GM21367 (cell line): ENCODE measurements around the gene DEFB124.
"Not testable (repeated sequence)": the region's sequence is repeated elsewhere in the genome, so short reads cannot be mapped to it uniquely, and the experiment has no call there.

Experiments
- ATAC-seq: cut with Tn5 transposase; IDR thresholded peaks from one replicate; pipeline ENCODE4 v1.9.1; 2021; ENCODE audit not compliant: unreplicated experiment

The DEFB124 gene, protein sequence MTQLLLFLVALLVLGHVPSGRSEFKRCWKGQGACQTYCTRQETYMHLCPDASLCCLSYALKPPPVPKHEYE

DNA sequence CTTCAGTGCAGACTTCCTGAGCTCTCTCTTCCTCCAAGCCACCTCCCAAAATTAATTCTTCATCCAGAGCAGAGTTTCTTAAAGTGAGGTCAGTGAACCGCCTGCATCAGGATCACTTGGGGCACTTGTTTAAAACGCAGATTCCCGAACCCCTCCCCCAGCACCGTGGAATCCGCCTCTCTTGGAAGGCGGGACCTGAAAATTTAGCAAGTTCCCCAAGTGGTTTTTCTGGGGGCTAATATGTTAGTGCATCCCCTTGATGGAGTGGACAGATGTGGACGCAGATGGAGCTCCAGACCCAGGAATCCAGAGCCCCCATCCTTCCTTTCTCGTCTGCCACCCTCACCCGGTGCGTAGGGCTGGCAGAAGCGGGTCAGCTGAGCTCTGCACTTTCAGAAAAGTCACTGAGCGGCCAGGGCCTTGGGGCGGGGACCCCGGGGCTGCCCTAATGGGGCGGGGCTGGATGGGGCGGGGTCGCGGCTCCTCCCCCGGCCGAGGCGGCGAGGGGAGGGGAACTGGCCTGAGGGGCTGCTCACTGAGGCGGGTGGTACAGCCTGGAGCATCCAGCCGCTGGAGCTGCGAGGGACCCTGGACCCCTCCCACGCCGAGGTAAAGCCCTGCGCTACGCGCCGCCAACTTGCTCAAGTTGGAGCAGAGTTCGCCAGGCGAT, at the start of gene DEFB124, which contains the start of gene REM1:
DEFB124 (minus strand) TSS at position 370 of the 670 bp plus-strand sequence. CDS start 2,114 bp downstream, outside the sequence.
REM1 (plus strand) TSS at position 531 of the 670 bp plus-strand sequence. CDS start 1,158 bp downstream, outside the sequence.
- ATAC-seq, result no peak

DNA sequence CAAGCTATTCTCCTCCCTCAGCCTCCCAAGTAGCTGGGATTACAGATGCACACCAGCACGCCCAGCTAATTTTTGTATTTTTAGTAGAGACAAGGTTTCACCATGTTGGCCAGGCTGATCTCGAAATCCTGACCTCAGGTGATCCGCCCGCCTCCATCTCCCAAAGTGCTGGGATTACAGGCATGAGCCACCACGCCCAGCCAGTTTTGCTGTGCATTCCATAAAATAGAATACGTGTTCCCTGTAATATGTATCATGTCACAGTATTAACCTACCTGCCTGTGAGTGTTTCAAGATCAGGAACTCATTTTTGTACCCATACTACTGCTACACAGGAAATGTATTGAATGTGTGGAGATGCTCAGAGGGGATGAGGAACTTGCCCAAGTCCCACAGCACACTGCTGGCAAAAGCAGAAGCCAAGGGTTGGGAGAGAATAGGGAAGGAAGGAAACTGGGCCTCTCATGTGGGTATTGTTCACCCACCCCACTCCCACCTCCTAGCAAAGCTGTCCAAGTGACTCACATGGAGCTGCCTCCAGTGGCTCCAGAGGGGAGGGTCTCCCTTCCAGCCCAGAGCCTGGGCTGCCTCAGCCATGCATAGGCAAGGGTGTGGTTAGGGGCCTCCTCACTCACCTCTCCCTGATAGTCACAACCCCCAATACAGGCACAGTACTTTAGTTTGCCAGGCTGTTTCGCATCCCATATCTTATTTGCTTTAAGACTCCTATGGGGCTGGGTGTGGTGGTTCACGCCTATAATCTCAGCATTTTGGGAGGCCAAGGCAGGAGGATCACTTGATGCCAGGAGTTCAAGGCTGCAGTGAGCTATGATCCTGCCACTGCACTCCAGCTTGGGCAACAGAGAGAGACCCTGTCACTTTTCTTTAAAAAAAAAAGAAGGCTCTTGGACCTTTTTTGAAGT, 48.7 kb upstream of the DEFB124 start:
- ATAC-seq, result no peak

DNA sequence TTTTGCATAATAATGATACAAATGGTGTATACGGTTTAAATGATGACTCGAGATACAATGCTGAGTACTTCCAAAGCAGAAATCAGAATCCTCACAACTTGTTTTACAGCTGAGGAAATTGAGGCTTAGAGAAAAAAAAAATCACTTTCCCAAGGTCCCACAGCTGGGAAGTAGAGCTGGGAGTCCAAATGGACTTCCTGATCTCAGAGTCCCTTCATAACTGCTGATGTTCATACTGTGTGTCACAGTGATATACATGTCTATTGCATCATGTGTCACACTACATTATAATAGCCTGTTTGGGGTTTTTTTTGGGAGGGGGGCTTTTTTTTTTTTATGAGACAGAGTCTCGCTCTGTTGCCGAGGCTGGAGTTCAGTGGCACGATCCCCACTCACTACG, 47.8 kb upstream of the DEFB124 start:
- no peak for ATAC-seq

DNA sequence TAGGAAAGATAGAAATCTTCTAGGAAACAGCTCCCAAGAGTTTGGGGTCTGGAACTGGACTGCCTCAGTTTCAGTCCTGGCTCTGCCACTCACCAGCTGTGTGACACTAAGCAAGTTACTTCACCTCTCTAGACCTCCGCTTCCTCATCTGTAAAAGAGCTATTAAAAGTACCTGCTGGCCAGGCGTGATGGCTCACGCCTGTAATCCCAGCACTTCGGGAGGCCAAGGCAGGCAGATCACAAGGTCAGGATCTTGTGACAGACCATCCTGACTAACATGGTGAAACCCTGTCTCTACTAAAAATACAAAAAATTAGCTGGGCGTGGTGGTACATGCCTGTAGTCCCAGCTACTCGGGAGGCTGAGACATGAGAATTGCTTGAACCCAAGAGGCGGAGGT, 46.3 kb upstream of the DEFB124 start:
- ATAC-seq, result not testable (repeated sequence)

DNA sequence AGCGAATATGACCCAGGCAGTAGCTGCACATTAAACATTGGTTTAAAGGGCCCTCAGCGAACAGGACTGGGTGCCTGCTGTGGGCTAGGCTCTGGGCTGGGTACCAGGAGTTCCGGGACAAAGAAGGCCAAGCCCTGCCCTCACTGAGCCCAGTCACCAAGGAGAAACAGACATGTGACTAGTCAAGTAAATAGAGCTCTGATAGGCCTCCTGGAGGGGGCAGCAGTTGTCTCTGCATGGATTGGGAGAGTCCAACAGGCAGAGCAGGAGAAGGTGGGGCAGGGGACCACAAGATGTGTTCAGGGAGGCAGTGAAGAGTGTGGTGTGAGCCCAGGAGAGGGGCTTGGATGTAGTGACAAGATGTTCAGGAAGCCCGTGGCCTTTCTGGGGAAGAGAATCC, 42.4 kb upstream of the DEFB124 start:
- ATAC-seq, result no peak

DNA sequence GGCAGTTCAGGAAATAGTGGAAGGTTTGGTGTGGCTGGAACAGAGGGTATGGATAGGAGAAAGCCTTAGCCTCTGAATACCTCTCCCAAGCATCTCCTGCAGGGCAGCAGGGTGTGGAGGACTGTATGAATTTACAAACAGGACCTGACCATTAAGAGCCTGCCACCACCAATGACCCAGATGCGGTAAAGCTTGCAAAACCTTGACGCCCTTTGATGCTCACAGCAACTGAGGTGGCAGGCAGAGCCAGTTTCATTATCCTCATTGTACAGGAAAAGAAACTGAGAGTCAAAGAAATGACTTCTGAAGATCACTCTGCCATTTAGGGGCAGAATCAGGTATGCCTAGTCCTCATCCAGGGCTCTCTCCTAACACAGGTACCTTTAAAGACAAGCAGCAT, 41.7 kb upstream of the DEFB124 start:
- no peak for ATAC-seq

DNA sequence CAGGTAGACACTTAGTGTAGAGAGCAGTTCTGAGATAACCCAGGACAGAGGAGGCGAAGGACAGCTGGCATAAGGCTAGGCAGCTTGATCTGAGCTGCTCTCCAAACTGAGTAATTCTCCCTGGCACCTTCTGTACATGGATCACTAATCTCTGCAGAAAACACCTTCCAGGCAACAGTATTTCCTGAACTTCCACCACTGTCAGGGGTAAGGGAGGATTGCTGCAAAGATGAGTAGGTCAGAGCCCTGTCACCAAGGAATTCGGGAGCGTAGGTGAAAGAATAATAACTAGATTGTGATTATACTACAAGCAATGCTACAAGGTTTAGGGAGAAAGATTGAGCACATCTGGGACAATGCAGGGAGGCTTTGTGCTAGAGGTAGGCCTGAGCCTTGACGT, 41.2 kb upstream of the DEFB124 start:
- ATAC-seq, result no peak

DNA sequence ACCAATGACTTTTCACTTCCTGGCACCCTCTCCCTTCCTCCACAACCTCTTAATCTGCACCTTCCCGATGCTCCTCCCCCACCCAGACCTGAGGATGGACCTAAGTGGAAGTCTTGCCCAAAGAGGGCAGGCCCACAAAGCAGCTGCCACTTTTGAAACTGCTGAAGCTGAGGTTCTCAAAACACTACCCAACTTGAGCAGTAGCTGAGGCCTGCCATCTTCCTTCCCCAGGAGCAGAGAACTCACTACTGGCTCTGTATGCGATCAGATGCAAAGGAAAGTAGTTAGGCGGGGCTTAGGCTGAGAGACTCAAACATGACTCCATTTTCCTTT, 40.8 kb upstream of the DEFB124 start:
- ATAC-seq, result no peak

DNA sequence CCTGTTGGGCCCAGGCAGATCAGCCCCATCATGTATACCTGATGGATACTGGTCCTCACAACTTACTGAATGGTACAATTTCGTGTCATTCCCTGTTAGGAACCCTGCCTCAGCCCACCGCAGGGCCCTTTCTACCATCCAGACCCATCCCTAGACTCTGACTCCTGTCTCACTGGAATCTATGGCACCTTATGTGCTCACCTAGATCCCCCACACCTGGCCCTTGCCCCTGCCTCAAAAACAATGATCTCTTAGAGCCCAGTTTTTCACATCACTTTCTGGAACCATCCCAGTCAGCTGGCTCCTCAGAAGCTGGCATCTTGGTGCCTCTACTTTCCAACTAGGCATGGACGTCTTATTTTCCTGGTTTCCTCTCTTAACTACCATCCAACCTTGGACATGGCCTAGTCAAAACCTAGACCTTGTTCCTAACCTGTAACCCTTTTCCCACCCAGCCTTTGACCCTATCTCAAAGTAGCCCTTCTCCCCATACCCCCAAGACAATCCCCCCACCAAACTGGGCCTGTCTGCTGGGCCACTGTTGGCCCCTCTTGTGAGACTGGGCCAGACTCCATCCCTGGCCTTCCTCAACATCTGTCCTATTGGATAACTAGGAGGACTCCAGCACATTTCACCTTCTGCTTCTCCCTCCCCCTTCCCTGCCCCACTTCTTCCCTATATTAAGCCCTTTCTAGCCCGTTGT, 40.3 kb upstream of the DEFB124 start:
- no peak for ATAC-seq

DNA sequence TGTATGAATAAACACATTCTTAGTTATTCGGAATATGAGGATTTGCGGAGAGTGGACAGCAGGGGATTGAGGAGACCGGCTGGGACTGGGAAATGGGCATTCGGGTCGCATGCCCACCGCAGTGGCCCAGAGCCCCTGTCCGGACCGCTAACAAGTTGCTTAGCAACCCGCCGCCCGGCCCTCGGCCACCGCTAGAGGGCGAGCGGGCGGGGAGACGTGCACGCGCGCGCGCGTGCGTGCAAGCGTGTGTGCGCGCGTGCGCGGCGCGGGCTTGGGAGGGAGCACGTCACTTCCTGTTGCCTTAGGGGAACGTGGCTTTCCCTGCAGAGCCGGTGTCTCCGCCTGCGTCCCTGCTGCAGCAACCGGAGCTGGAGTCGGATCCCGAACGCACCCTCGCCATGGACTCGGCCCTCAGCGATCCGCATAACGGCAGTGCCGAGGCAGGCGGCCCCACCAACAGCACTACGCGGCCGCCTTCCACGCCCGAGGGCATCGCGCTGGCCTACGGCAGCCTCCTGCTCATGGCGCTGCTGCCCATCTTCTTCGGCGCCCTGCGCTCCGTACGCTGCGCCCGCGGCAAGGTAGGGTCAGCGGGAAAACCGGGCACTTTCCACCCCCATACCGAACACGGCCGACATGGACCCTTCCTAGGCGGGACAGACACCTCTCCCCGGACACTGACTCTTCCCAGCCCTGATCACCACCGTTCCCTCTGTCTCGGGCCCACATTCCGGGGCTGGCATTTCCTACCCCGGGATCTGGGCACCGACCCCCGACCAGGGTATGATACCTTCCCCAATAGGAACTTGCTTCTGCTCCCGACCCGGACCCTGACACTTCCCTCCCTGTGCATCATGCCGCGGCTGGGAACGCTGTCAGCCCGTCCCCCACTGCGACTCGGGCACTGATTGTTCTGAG, 39.5 kb upstream of the DEFB124 start, which contains the start of gene HM13:
HM13 (plus strand) TSS at position 289 of the 918 bp plus-strand sequence; CDS start at position 399, 110 bp downstream.
- peak; percentile 74 for ATAC-seq

DNA sequence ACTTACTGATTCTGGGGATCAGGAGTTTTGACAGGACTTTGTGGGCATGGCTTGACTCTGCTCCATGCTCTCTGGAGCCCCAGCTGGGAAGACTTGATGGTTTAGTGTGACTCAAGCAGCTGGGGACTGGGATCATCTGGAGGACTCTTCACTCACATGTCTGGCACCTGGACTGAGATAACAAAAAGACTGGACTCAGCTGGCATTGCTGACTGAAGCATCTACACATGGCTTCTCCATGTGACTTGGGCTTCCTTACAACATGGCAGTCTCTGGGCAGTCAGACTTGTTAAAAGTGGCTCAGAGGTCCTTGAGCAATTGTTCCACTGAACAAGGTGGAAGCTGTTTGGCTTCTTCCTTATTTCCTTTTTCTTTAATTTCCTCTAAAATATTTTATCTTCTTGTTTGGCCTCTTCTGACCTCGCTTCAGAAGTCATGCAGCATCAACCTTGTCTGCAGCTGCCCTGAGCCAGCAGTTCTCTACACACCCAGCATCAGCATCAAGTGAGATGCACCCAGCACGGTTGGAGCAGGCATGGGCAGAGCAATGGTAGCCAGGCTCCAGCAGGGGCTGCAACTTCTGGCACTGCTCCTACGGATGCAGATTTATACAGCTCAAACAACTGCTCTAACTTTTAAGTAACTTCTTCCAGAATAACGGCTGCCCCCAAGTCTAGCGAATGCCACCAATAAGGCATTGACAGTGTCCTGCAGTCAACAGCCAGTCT, 33.8 kb upstream of the DEFB124 start:
- no peak for ATAC-seq

DNA sequence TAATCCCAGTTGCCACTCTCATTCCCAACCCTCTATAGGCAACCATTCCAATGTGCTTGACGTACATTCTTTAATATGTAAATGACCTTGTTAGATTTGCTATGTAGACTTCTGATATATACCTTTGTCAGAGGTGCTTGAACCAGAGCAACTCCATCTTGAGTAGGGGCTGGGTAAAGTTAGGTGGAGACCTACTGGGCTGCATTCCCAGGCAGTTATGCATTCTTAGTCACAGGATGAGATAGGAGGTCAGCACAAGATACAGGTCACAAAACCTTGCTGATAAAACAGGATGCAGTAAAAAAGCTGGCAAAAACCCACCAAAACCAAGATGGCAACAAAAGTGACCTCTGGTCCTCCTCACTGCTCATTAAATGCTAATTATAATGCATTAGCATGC, 31.0 kb upstream of the DEFB124 start:
- no peak for ATAC-seq

DNA sequence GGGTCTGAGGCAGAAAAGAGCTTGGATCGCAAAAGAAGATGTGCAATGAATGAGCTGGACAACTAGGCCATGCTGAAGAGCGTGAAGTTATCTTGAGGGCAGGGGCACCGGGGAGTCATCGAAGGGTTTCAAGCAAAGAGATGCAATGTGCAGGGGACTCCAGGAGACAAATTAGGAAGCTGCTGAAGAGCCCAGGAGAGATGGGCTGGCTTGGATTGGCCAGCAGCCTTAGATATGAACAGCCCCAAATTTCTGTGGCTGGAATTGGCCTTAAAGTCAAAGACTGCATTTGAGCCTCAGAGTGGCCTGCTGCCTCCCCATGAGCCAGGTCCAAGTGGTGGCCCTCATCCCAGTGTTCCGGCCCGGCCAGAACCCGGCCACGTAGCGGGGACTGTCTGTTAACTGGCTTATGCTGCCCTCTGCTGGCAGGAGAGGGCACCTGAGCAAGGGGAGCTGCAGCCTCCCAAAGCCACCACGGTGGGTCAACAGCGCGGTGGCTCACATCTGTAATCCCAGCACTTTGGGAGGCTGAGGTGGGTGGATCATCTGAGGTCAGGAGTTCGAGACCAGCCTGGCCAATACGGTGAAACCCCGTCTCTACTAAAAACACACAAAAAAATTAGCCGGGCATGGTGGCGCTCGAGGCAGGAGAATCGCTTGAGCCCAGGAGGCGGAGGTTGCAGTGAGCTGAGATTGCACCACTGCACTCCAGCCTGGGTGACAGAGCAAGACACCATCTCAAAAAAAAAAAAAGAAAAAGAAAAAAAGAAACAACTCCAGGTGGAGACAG, 28.2 kb upstream of the DEFB124 start:
- peak; percentile 87 for ATAC-seq

DNA sequence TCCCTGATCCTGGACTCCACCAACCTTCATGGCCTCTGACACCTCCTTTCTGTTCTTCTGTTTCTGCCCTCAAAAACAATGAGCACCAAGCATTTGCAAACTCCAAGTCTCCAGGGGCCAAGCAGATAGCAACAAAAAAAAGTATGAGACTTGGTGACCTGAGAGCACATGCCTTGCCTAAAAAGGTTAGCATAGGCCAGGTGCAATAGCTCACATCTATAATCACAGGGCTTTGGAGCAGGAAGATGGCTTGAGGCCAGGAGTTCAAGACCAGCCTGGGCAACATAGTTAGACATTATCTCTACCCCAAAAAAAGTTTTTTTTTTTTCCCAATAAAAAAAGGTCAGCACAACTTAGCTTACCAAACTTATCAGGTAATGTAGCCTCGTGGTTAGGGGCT, 25.6 kb upstream of the DEFB124 start:
- ATAC-seq, result no peak

DNA sequence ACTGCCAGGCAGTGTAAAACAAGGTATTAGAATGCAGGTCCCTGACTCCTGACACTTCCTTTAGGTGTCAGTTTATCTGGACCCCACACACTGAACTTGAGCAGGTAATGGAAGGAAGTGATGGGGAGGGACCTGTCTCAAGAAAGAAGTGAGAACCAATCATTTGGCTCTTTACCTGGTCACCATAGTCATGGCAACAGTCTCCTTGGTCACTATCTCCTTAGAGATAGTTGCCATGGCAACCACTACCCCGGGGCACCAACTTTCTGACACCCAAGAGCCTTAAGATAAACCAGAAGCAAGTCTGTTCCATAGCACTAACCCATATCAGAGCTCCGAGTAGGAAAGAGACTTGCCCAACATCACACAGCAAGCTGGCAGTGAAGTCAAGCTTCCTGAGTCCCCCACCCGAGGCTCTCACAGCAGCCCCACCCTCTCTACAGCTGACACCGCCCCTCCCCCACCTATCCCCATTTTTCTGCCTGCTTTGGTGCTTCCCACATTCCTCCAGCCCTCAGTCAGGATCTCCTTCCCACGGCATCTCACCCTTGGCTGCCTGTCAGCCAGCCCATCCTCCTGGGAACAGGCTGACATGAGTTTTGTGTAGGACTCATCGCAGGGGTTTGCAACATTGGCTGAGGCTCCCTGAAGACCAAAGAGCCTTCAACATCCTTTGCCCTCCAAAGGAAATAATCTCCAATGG, 23.1 kb upstream of the DEFB124 start:
- no peak for ATAC-seq

DNA sequence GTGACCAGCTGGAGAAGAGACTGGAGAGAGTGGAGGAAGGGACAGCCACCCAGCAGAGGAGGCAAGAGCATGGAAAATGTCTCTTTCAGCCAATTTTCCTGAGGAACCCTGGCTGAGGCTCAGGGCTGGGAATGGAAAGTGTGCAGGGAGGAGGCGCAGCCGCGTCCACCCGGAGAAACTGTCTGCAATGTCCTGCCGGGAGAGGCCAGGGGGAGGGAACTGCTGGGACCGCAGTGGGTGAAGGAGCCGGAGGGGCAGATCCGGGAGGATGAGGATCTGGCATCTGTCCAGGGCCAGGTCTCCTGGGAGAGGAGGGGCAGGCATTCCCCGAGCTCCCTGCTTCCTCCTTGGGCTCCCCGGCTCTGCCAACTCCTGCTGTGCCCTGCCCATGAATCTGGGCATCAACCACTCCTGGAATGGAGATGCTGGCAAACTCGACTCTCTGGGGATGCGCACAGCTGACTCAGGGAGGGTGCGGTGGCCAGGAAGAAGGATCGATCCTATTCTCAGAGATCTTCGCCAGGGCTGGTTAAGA, 21.9 kb upstream of the DEFB124 start:
- no peak for ATAC-seq

DNA sequence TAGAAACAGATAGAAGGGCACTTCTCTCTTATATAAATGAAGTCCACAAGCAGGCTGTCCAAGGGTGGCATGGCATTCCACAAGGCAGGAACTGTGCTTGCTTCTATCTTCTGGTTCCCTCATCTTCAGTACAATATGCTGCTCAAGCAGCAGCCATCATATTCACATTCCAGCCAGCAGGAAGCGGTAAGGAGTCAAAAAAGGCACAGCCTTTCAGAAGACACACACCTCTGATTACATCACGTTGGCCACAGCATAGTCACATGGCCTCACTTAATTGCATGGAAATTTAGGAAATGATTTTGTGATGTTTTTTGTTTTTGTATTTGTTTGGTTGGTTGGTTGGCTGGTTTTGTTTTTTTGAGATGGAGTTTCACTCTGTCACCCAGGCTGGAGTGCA, 19.2 kb upstream of the DEFB124 start:
- ATAC-seq, result no peak

DNA sequence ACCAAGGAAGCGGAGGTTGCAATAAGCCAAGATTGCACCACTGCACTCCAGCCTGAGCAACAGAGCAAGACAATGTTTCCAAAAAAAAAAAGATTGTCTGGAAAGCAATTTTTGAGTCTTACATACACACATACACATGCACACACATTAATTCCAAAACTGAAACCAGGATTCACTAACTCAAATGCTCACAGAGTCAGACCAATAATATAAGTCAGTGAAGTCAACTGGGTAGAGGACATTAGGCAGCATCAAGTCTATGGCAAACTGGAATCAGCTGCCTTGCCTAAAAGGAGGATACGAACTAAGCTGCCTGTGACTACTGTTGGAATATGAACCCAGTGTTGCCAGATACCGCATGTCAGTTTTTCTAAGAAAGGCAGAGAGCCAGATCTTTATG, 15.8 kb upstream of the DEFB124 start:
- no peak for ATAC-seq
